GM23338 (cell line): ENCODE results near the gene BICDL1. TPM values are rescaled to one million over a fixed set of nuclear protein-coding genes. Genes with fewer than 3 reads are reported as not detected.
"Not testable (repeated sequence)": the region's sequence is repeated elsewhere in the genome, so short reads cannot be mapped to it uniquely, and the experiment has no call there.

Experiments used
- ATAC-seq: fragments of 200-7000 bp; cut with Tn5 transposase; 3 replicates; pipeline ENCODE4 v1.9.1; 2020
- DNase-seq: peaks from one replicate; pipeline ENCODE4 v3.0.0-alpha.2; 2015; ENCODE audit warnings: low spot score
- H2AFZ ChIP-seq: fragments of 200-600 bp; sonication (generic); 2 replicates; pipeline ENCODE4 v1.8.0; 2016; ENCODE audit warnings: antibody characterized with exemption, mild to moderate bottlenecking, moderate library complexity
- H3F3A ChIP-seq: fragments of 200-600 bp; sonication (generic); replicated peaks from 2 replicates; pipeline ENCODE4 v1.8.0; 2017; ENCODE audit warnings: antibody characterized with exemption, mixed run types, low read depth
- H3K27ac ChIP-seq: fragments of 200-600 bp; sonication (generic); 2 replicates; pipeline ENCODE4 v1.6.1; 2016; ENCODE audit warnings: low read depth
- H3K27me3 ChIP-seq: fragments of 200-600 bp; sonication (generic); 2 replicates; pipeline ENCODE4 v1.8.0; 2016; ENCODE audit warnings: mild to moderate bottlenecking, mixed run types, moderate library complexity; ENCODE audit not compliant: insufficient read depth
- H3K36me3 ChIP-seq: fragments of 200-600 bp; sonication (generic); 2 replicates; pipeline ENCODE4 v1.8.0; 2016; ENCODE audit warnings: mild to moderate bottlenecking; ENCODE audit not compliant: insufficient read depth
- H3K4me1 ChIP-seq: fragments of 200-600 bp; sonication (generic); 2 replicates; pipeline ENCODE4 v1.8.0; 2016; ENCODE audit warnings: mild to moderate bottlenecking, moderate library complexity; ENCODE audit not compliant: insufficient read depth
- H3K4me2 ChIP-seq: fragments of 200-600 bp; sonication (generic); 2 replicates; pipeline ENCODE4 v1.7.1; 2017; ENCODE audit warnings: mixed run types
- H3K4me3 ChIP-seq: fragments of 200-600 bp; sonication (generic); 2 replicates; pipeline ENCODE4 v1.6.1; 2016; ENCODE audit warnings: mixed run types
- H3K79me2 ChIP-seq: fragments of 200-600 bp; sonication (generic); replicated peaks from 2 replicates; pipeline ENCODE4 v1.8.0; 2017; ENCODE audit warnings: mild to moderate bottlenecking; ENCODE audit not compliant: insufficient read depth
- H3K9me2 ChIP-seq: fragments of 200-600 bp; sonication (generic); 2 replicates; pipeline ENCODE4 v1.8.0; 2017; ENCODE audit not compliant: insufficient read depth
- H4K20me1 ChIP-seq: fragments of 200-600 bp; sonication (generic); replicated peaks from 2 replicates; pipeline ENCODE4 v1.8.0; 2017; ENCODE audit warnings: mild to moderate bottlenecking; ENCODE audit not compliant: insufficient read depth
- H3K27ac Mint-ChIP-seq: 2 replicates; pipeline ENCODE4 v1.8.0; 2020; ENCODE audit warnings: inconsistent platforms, mild to moderate bottlenecking, moderate library complexity, mixed read lengths
- H3K27me3 Mint-ChIP-seq: 3 replicates; pipeline ENCODE4 v1.8.0; 2022; ENCODE audit warnings: low read depth, mild to moderate bottlenecking, moderate library complexity, mixed read lengths, inconsistent platforms; ENCODE audit not compliant: insufficient read depth, poor library complexity
- H3K36me3 Mint-ChIP-seq: 3 replicates; pipeline ENCODE4 v1.8.0; 2021; ENCODE audit warnings: low read depth, mild to moderate bottlenecking, inconsistent platforms, moderate library complexity, mixed read lengths
- H3K4me1 Mint-ChIP-seq: 3 replicates; pipeline ENCODE4 v1.8.0; 2020; ENCODE audit warnings: mild to moderate bottlenecking, inconsistent platforms, mixed read lengths
- H3K4me3 Mint-ChIP-seq: 3 replicates; pipeline ENCODE4 v1.8.0; 2021; ENCODE audit warnings: moderate library complexity, mild to moderate bottlenecking, inconsistent platforms, mixed read lengths
- H3K9me3 Mint-ChIP-seq: 3 replicates; pipeline ENCODE4 v1.8.0; 2020; ENCODE audit warnings: moderate library complexity, mild to moderate bottlenecking, inconsistent platforms, mixed read lengths
- CREB1 ChIP-seq: fragments of 250-450 bp; sonication (Bioruptor Pico); IDR thresholded peaks from 2 replicates; pipeline ENCODE4 v1.5.0; 2020; ENCODE audit warnings: low read depth, mild to moderate bottlenecking, moderate library complexity
- ETS1 ChIP-seq: IDR thresholded peaks from 2 replicates; pipeline ENCODE4 v1.6.1; 2016; ENCODE audit warnings: antibody characterized with exemption
- EZH2 ChIP-seq: fragments of 200-600 bp; sonication (generic); IDR thresholded peaks from one replicate; pipeline ENCODE4 v1.8.0; 2017; ENCODE audit warnings: antibody characterized with exemption, mild to moderate bottlenecking, low read depth; ENCODE audit not compliant: unreplicated experiment
- EZH2phosphoT487 ChIP-seq: fragments of 200-600 bp; sonication (generic); IDR thresholded peaks from one replicate; pipeline ENCODE4 v1.8.1; 2018; ENCODE audit warnings: antibody characterized with exemption; ENCODE audit not compliant: unreplicated experiment
- JUNB ChIP-seq: IDR thresholded peaks from one replicate; pipeline ENCODE4 v1.6.1; 2016; ENCODE audit warnings: antibody characterized with exemption; ENCODE audit not compliant: unreplicated experiment
- NANOG ChIP-seq: IDR thresholded peaks from 2 replicates; pipeline ENCODE4 v1.6.1; 2016; ENCODE audit warnings: antibody characterized with exemption, borderline replicate concordance
- POLR2AphosphoS5 ChIP-seq: IDR thresholded peaks from 2 replicates; pipeline ENCODE4 v1.6.1; 2016; ENCODE audit warnings: antibody characterized with exemption, low read depth
- REST ChIP-seq: IDR thresholded peaks from one replicate; pipeline ENCODE4 v1.6.1; 2018; ENCODE audit warnings: antibody characterized with exemption; ENCODE audit not compliant: unreplicated experiment
- STAT1 ChIP-seq: IDR thresholded peaks from one replicate; pipeline ENCODE4 v1.6.1; 2016; ENCODE audit warnings: antibody characterized with exemption; ENCODE audit not compliant: unreplicated experiment
- ZNF114 ChIP-seq: fragments of 250-450 bp; sonication (Bioruptor Pico); IDR thresholded peaks from 2 replicates; pipeline ENCODE4 v1.5.0; 2020; ENCODE audit warnings: mild to moderate bottlenecking, moderate library complexity
- ZNF331 ChIP-seq: fragments of 250-450 bp; sonication (Bioruptor Pico); IDR thresholded peaks from 2 replicates; pipeline ENCODE4 v1.5.0; 2020; ENCODE audit warnings: low read depth, mild to moderate bottlenecking, moderate library complexity
- ZNF462 ChIP-seq: fragments of 250-450 bp; sonication (Bioruptor Pico); IDR thresholded peaks from 2 replicates; pipeline ENCODE4 v1.5.0; 2020; ENCODE audit warnings: mild to moderate bottlenecking, moderate library complexity
- polyA plus RNA-seq: library from polyadenylated mRNA; unstranded; fragments of >200 nt; fragmentation: Nextera tagmentation; extraction: Ambion mirVana; gene quantifications from 2 replicates; pipeline ENCODE4 v1.2.1, GENCODE V29; 2016
- total RNA-seq: library from RNA; depleted of rRNA; stranded (reverse); fragments of >200 nt; shearing (Covaris generic); gene quantifications from 2 replicates; pipeline ENCODE4 v1.2.3, GENCODE V29; 2014

BICDL1 gene
- total and polyA plus RNA-seq, 2 experiments from 2014 or later, result 14.0 to 25.7 TPM

GRCh38 chr12:119980242-119980641, 8.8 kb upstream of the BICDL1 start:
- no peaks in the 10 kb centered on the region for H3K9me2 ChIP-seq
- no peak for DNase-seq
- Mint-ChIP-seq H3K27me3 (no peaks in the 10 kb centered on the region), H3K27ac (no peak overlapping the region), H3K4me1 (no peaks in the 10 kb centered on the region), H3K36me3 (no peaks in the 10 kb centered on the region), H3K9me3 (no peaks in the 10 kb centered on the region), H3K4me3 (no peak overlapping the region)
- no peaks in the 10 kb centered on the region for H3K79me2 ChIP-seq
- H3K4me2 ChIP-seq, result no peak overlapping the region
- no peaks in the 10 kb centered on the region for H3F3A ChIP-seq
- H2AFZ ChIP-seq, result no peak overlapping the region
- no peaks in the 10 kb centered on the region for H3K27me3 ChIP-seq
- no peak for ATAC-seq
- H4K20me1 ChIP-seq, result no peaks in the 10 kb centered on the region
- TF ChIP-seq ZNF114 (CRISPR knock-in tag) (no peak), CREB1 (CRISPR knock-in tag) (no peak), ETS1 (no peak), ZNF462 (CRISPR knock-in tag) (no peak), POLR2AphosphoS5 (no peak), STAT1 (no peak), NANOG (no peak), JUNB (no peak), EZH2phosphoT487 (no peak), REST (no peak), ZNF331 (no peak), EZH2 (no peak)
- no peak overlapping the region for H3K4me3 ChIP-seq
- H3K4me1 ChIP-seq, result no peaks in the 10 kb centered on the region
- no peak overlapping the region for H3K27ac ChIP-seq
- no peaks in the 10 kb centered on the region; the same call in 1 of the 2 replicates for H3K36me3 ChIP-seq

GRCh38 chr12:119980702-119981101, 8.3 kb upstream of the BICDL1 start:
- not testable (repeated sequence) for H3K4me1 Mint-ChIP-seq, H3K4me2 ChIP-seq, H3K79me2 ChIP-seq, H3K27ac Mint-ChIP-seq, H3K4me3 Mint-ChIP-seq, H3K36me3 Mint-ChIP-seq, H2AFZ ChIP-seq, DNase-seq, H3K27me3 Mint-ChIP-seq, H3K27me3 ChIP-seq, H3K9me3 Mint-ChIP-seq, H3K4me3 ChIP-seq, H3K4me1 ChIP-seq, H4K20me1 ChIP-seq, H3K9me2 ChIP-seq, H3K27ac ChIP-seq, H3K36me3 ChIP-seq, ATAC-seq, H3F3A ChIP-seq
